H9 (cell line): ENCODE results near the gene UGT1A5. TPM values are rescaled to one million over a fixed set of nuclear protein-coding genes. Genes with fewer than 3 reads are reported as not detected.
A peak's percentile ranks its signal among the peaks of the same experiment; 100 is the strongest.

Experiments used
- DNase-seq: peaks from one replicate; pipeline ENCODE4 v3.0.0-alpha.2; 2017
- H2AFZ ChIP-seq: one replicate; pipeline ENCODE4 v1.6.1; 2013; ENCODE audit warnings: mild to moderate bottlenecking, low read length, control low read depth, moderate library complexity
- H2AK5ac ChIP-seq: 2 replicates; pipeline ENCODE4 v1.6.1; 2013; ENCODE audit warnings: low read length, control low read depth, mixed read lengths; ENCODE audit not compliant: insufficient read length
- H2BK120ac ChIP-seq: one replicate; pipeline ENCODE4 v1.6.1; 2013; ENCODE audit warnings: low read depth, mild to moderate bottlenecking, low read length, control low read depth, inconsistent platforms; ENCODE audit not compliant: poor library complexity, severe bottlenecking
- H2BK12ac ChIP-seq: 2 replicates; pipeline ENCODE4 v1.6.1; 2013; ENCODE audit warnings: low read length, control low read depth, mixed read lengths, low read depth; ENCODE audit not compliant: insufficient read length
- H2BK15ac ChIP-seq: 2 replicates; pipeline ENCODE4 v1.6.1; 2013; ENCODE audit warnings: low read depth, low read length, control low read depth
- H2BK20ac ChIP-seq: one replicate; pipeline ENCODE4 v1.6.1; 2013; ENCODE audit warnings: low read depth, mild to moderate bottlenecking, low read length, control low read depth, inconsistent platforms; ENCODE audit not compliant: poor library complexity, severe bottlenecking
- H2BK5ac ChIP-seq: 2 replicates; pipeline ENCODE4 v1.6.1; 2013; ENCODE audit warnings: low read length, control low read depth, mixed read lengths; ENCODE audit not compliant: insufficient read length
- H3K14ac ChIP-seq: 2 replicates; pipeline ENCODE4 v1.6.1; 2013; ENCODE audit warnings: low read length, control low read depth; ENCODE audit not compliant: insufficient read depth
- H3K18ac ChIP-seq: 2 replicates; pipeline ENCODE4 v1.6.1; 2013; ENCODE audit warnings: low read depth, mild to moderate bottlenecking, mixed read lengths, low read length, control low read depth; ENCODE audit not compliant: insufficient read length
- H3K23ac ChIP-seq: 2 replicates; pipeline ENCODE4 v1.6.1; 2013; ENCODE audit warnings: low read length, control low read depth, mixed read lengths, low read depth; ENCODE audit not compliant: insufficient read length
- H3K23me2 ChIP-seq: 2 replicates; pipeline ENCODE4 v1.6.1; 2013; ENCODE audit warnings: low read depth, mild to moderate bottlenecking, mixed read lengths, low read length, control low read depth; ENCODE audit not compliant: insufficient read length, poor library complexity, severe bottlenecking
- H3K27ac ChIP-seq: 2 replicates; pipeline ENCODE4 v1.5.1; 2013; ENCODE audit warnings: low read length, control low read depth, mixed read lengths, low read depth; ENCODE audit not compliant: insufficient read length
- H3K27me3 ChIP-seq: 2 replicates; pipeline ENCODE4 v1.6.1; 2013; ENCODE audit warnings: low read length, control low read depth, inconsistent platforms; ENCODE audit not compliant: insufficient read depth
- H3K4ac ChIP-seq: 2 replicates; pipeline ENCODE4 v1.6.1; 2013; ENCODE audit warnings: low read depth, mild to moderate bottlenecking, control low read depth, inconsistent platforms, low read length, moderate library complexity
- H3K4me1 ChIP-seq: 2 replicates; pipeline ENCODE4 v1.6.1; 2013; ENCODE audit warnings: low read length, control low read depth, inconsistent platforms; ENCODE audit not compliant: insufficient read depth
- H3K4me2 ChIP-seq: 2 replicates; pipeline ENCODE4 v1.6.1; 2013; ENCODE audit warnings: low read length, control low read depth, mixed read lengths; ENCODE audit not compliant: insufficient read length, insufficient read depth
- H3K56ac ChIP-seq: 2 replicates; pipeline ENCODE4 v1.6.1; 2013; ENCODE audit warnings: low read depth, mild to moderate bottlenecking, mixed read lengths, low read length, control low read depth; ENCODE audit not compliant: insufficient read length
- H3K79me1 ChIP-seq: 2 replicates; pipeline ENCODE4 v1.6.1; 2013; ENCODE audit warnings: low read depth, mild to moderate bottlenecking, moderate library complexity, low read length, control low read depth, inconsistent platforms; ENCODE audit not compliant: insufficient read depth, poor library complexity, severe bottlenecking
- H3K79me2 ChIP-seq: 2 replicates; pipeline ENCODE4 v1.6.1; 2013; ENCODE audit warnings: low read length, control low read depth, inconsistent platforms; ENCODE audit not compliant: insufficient read depth
- H3K9ac ChIP-seq: 2 replicates; pipeline ENCODE4 v1.6.1; 2013; ENCODE audit warnings: low read length, control low read depth, mixed read lengths; ENCODE audit not compliant: insufficient read length; ENCODE audit errors: extremely low read depth
- H3K9me3 ChIP-seq: one replicate; pipeline ENCODE4 v1.6.1; 2013; ENCODE audit warnings: low read depth, low read length, inconsistent platforms; ENCODE audit not compliant: control insufficient read depth
- H3T11ph ChIP-seq: one replicate; pipeline ENCODE4 v1.6.1; 2013; ENCODE audit warnings: mild to moderate bottlenecking, low read length, control low read depth, inconsistent platforms
- H4K20me1 ChIP-seq: one replicate; pipeline ENCODE4 v1.6.1; 2013; ENCODE audit not compliant: control insufficient read depth, insufficient read length, insufficient read depth
- H4K5ac ChIP-seq: 2 replicates; pipeline ENCODE4 v1.6.1; 2013; ENCODE audit warnings: low read depth, mild to moderate bottlenecking, mixed read lengths, low read length, control low read depth; ENCODE audit not compliant: insufficient read length
- H4K8ac ChIP-seq: replicated peaks from 2 replicates; pipeline ENCODE4 v1.6.1; 2013; ENCODE audit warnings: low read length, control low read depth, mixed read lengths, low read depth; ENCODE audit not compliant: insufficient read length
- H4K91ac ChIP-seq: 2 replicates; pipeline ENCODE4 v1.6.1; 2013; ENCODE audit warnings: low read depth, mild to moderate bottlenecking, moderate library complexity, mixed read lengths, low read length, control low read depth; ENCODE audit not compliant: insufficient read length
- H3K27ac Mint-ChIP-seq, 3 experiments: 2 replicates in 2 of 3; 3 replicates in 1 of 3; pipeline ENCODE4 v1.8.0; 2020 to 2021; ENCODE audit warnings: mixed read lengths in 3 of 3, mild to moderate bottlenecking in 1 of 3, moderate library complexity in 1 of 3
- H3K27me3 Mint-ChIP-seq: 2 replicates; pipeline ENCODE4 v1.8.0; 2021; ENCODE audit warnings: low read depth, mild to moderate bottlenecking, moderate library complexity, mixed read lengths
- H3K36me3 Mint-ChIP-seq, 3 experiments: 2 replicates in 2 of 3; 3 replicates in 1 of 3; pipeline ENCODE4 v1.8.0; 2020 to 2021; ENCODE audit warnings: low read depth in 3 of 3, mixed read lengths in 3 of 3; ENCODE audit not compliant: insufficient read depth in 1 of 3
- H3K4me1 Mint-ChIP-seq, 2 experiments: 2 replicates each; pipeline ENCODE4 v1.8.0; 2020; ENCODE audit warnings: mixed read lengths in 2 of 2
- H3K4me3 Mint-ChIP-seq, 2 experiments: 2 replicates in 1 of 2; 3 replicates in 1 of 2; pipeline ENCODE4 v1.8.0; 2020 to 2021; ENCODE audit warnings: mild to moderate bottlenecking in 2 of 2, mixed read lengths in 2 of 2, moderate library complexity in 1 of 2
- H3K9me3 Mint-ChIP-seq, 2 experiments: 2 replicates in 1 of 2; 3 replicates in 1 of 2; pipeline ENCODE4 v1.8.0; 2020; ENCODE audit warnings: mild to moderate bottlenecking in 2 of 2, mixed read lengths in 2 of 2, moderate library complexity in 1 of 2
- WGBS: extraction: QIAGEN DNeasy Blood & Tissue Kit; methylation state at CpG from one replicate; pipeline ENCODE4 v1.1.7; 2013; ENCODE audit warnings: missing lambda C conversion rate, low lambda C conversion rate, mixed read lengths; ENCODE audit not compliant: insufficient read length; ENCODE audit errors: extremely low coverage; 5-methylcytosine and 5-hydroxymethylcytosine counted together
- total RNA-seq: library from RNA; stranded (reverse); gene quantifications from 2 replicates; pipeline ENCODE4 v1.2.1, GENCODE V29; 2021
- TF ChIP-seq, protein P1 (sequence below): fragments of 200-600 bp; sonication (generic); conservative IDR thresholded peaks from 3 replicates; pipeline ENCODE4 v1.8.0; 2021; ENCODE audit warnings: antibody characterized with exemption, mild to moderate bottlenecking

UGT1A5 gene
- total RNA-seq, 1 experiment from 2014 or later = not detected

DNA sequence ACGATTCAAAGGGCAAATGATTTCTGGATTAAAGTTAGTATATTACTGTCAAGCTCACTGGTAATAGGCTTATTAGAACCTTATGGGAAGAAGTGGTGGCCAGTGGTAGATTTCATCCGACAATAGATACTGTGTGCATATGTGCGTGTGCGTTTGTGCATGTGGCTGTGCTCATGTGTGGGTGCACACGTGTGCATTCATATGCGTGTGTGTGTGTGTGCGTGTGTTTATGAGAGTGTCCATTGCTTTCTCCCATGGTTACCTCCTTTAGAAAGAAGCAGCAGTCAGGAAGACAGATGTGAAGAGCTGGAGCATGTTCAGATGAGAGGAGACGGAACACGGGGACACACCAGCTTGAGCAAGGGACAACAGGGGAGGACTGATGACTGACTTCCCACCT lies 56.6 kb downstream of the UGT1A5 start:
- Histone ChIP-seq H2BK15ac (no peak overlapping the region), H4K20me1 (no peaks in the 10 kb centered on the region), H3K4me2 (no peak overlapping the region), H4K8ac (peak overlapping the region; percentile 48), H2BK20ac (no peak overlapping the region), H3K9me3 (no peaks in the 10 kb centered on the region), H3K56ac (no peak overlapping the region), H2BK12ac (peak overlapping the region; percentile 10), H2BK5ac (no peak overlapping the region), H3K14ac (no peak overlapping the region), H3K4ac (no peak overlapping the region), H3K27me3 (no peaks in the 10 kb centered on the region), H2AK5ac (no peak overlapping the region), H3K79me1 (no peaks in the 10 kb centered on the region), H3K23me2 (no peaks in the 10 kb centered on the region), H3T11ph (no peak overlapping the region), H2AFZ (no peak overlapping the region), H3K9ac (no peak overlapping the region), H3K27ac (no peak overlapping the region), H2BK120ac (no peak overlapping the region), H3K79me2 (no peaks in the 10 kb centered on the region), H4K5ac (peak overlapping the region; percentile 80), H3K4me1 (peaks cover 2% of the 10 kb centered on the region; the same call in 1 of the 2 replicates), H3K23ac (no peak overlapping the region), H4K91ac (no peak overlapping the region), H3K18ac (no peak overlapping the region)
- TF ChIP-seq, protein P1, sequence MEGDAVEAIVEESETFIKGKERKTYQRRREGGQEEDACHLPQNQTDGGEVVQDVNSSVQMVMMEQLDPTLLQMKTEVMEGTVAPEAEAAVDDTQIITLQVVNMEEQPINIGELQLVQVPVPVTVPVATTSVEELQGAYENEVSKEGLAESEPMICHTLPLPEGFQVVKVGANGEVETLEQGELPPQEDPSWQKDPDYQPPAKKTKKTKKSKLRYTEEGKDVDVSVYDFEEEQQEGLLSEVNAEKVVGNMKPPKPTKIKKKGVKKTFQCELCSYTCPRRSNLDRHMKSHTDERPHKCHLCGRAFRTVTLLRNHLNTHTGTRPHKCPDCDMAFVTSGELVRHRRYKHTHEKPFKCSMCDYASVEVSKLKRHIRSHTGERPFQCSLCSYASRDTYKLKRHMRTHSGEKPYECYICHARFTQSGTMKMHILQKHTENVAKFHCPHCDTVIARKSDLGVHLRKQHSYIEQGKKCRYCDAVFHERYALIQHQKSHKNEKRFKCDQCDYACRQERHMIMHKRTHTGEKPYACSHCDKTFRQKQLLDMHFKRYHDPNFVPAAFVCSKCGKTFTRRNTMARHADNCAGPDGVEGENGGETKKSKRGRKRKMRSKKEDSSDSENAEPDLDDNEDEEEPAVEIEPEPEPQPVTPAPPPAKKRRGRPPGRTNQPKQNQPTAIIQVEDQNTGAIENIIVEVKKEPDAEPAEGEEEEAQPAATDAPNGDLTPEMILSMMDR = no peak
- Mint-ChIP-seq H3K9me3 (0 out of 5 replicates have a peak, but pooled peaks cover 0 to 3% of the 10 kb centered on the region in 2 experiments), H3K36me3 (no peaks in the 10 kb centered on the region; a peak in 1 of 7 replicates), H3K4me1 (peaks cover 5 to 6% of the 10 kb centered on the region in 2 experiments; a peak in 3 of 4 replicates), H3K4me3 (no peak overlapping the region), H3K27ac (no peak overlapping the region), H3K27me3 (peaks cover 3% of the 10 kb centered on the region)
- no CpG with 5 or more reads among the region's 9 CpGs for WGBS
- no peak for DNase-seq
